ENCODE data around the gene C4BPB.
"Not testable (repeated sequence)": the region's sequence is repeated elsewhere in the genome, so short reads cannot be mapped to it uniquely, and the experiment has no call there.

C4BPB gene

GRCh38 chr1:207088701-207089626 is at the start of gene C4BPB:
TSS of gene C4BPB (plus strand) at chr1:207088860. CDS start at chr1:207089532, 672 bp downstream.
- no peak for DNase-seq (ENCODE audit: low read depth in 2 of 2)

- DNase-seq (ENCODE audit: low read depth in 2 of 2) = no peak
These were observed 49.1 kb upstream of the C4BPB start for GRCh38 chr1:207039380-207040180.

GRCh38 chr1:207040181-207040533 is 48.5 kb upstream of the C4BPB start:
- DNase-seq (ENCODE audit: low read depth in 2 of 2) = no peak

GRCh38 chr1:207041397-207041796 is 47.3 kb upstream of the C4BPB start:
- not testable (repeated sequence) for DNase-seq (ENCODE audit: low read depth in 2 of 2)

- no peak for DNase-seq (ENCODE audit: low read depth in 2 of 2)
These were observed 43.2 kb upstream of the C4BPB start for GRCh38 chr1:207045453-207045852.

GRCh38 chr1:207047505-207047904 is 41.2 kb upstream of the C4BPB start:
- DNase-seq (ENCODE audit: low read depth in 2 of 2) = no peak

GRCh38 chr1:207048041-207048440 is 40.6 kb upstream of the C4BPB start:
- no peak for DNase-seq (ENCODE audit: low read depth in 2 of 2)

- no peak for DNase-seq (ENCODE audit: low read depth in 2 of 2)
These were observed 39.6 kb upstream of the C4BPB start for GRCh38 chr1:207049054-207049453.

GRCh38 chr1:207049514-207049913 is 39.1 kb upstream of the C4BPB start:
- DNase-seq (ENCODE audit: low read depth in 2 of 2) = no peak

- no peak for DNase-seq (ENCODE audit: low read depth in 2 of 2)
These were observed 38.7 kb upstream of the C4BPB start for GRCh38 chr1:207049974-207050391.

GRCh38 chr1:207050480-207051190 is 38.0 kb upstream of the C4BPB start:
- peak; percentile 87 to 88 for DNase-seq (ENCODE audit: low read depth in 2 of 2)

GRCh38 chr1:207051191-207051943 is 37.3 kb upstream of the C4BPB start, which contains the start of gene YOD1:
TSS of gene YOD1 (minus strand) at chr1:207051208. CDS start at chr1:207051030, 178 bp downstream.
- DNase-seq (ENCODE audit: low read depth in 2 of 2) = no peak

GRCh38 chr1:207052911-207053769 is 35.5 kb upstream of the C4BPB start, which contains the start of gene PFKFB2:
TSS of gene PFKFB2 (plus strand) at chr1:207053275. CDS start at chr1:207054718, 1,443 bp downstream.
- DNase-seq (ENCODE audit: low read depth in 2 of 2) = peak; percentile 88 to 94

GRCh38 chr1:207054491-207054890 is 34.2 kb upstream of the C4BPB start:
- DNase-seq (ENCODE audit: low read depth in 2 of 2) = no peak

- no peak for DNase-seq (ENCODE audit: low read depth in 2 of 2)
These were observed 33.2 kb upstream of the C4BPB start for GRCh38 chr1:207055386-207056001.

GRCh38 chr1:207056673-207057072 is 32.0 kb upstream of the C4BPB start:
- DNase-seq (ENCODE audit: low read depth in 2 of 2) = no peak

GRCh38 chr1:207058252-207058651 is 30.4 kb upstream of the C4BPB start:
- DNase-seq (ENCODE audit: low read depth in 2 of 2) = no peak

- no peak for DNase-seq (ENCODE audit: low read depth in 2 of 2)
These were observed 29.5 kb upstream of the C4BPB start for GRCh38 chr1:207058878-207059867.
